C4-2B (cell line): ENCODE measurements around the gene ARHGAP27.
"Not testable (repeated sequence)": the region's sequence is repeated elsewhere in the genome, so short reads cannot be mapped to it uniquely, and the experiment has no call there.

Source experiments
- H3K27ac ChIP-seq: fragments of 450-650 bp; 2 replicates; pipeline ENCODE4 v1.5.1; 2017
- ZFX ChIP-seq: fragments of 450-650 bp; IDR thresholded peaks from 2 replicates; pipeline ENCODE4 v1.6.1; 2017
- TF ChIP-seq, protein P1 (sequence below): fragments of 450-650 bp; conservative IDR thresholded peaks from 2 replicates; pipeline ENCODE4 v1.5.1; 2017; ENCODE audit warnings: mild to moderate bottlenecking

The ARHGAP27 gene

GRCh38 chr17:45432405-45433158 lies at the start of gene ARHGAP27:
Gene ARHGAP27, minus strand, starts transcription at chr17:45432870. Its CDS starts 2,591 bp downstream, at chr17:45430279.
- TF ChIP-seq ZFX = no peak
- TF ChIP-seq, protein P1, sequence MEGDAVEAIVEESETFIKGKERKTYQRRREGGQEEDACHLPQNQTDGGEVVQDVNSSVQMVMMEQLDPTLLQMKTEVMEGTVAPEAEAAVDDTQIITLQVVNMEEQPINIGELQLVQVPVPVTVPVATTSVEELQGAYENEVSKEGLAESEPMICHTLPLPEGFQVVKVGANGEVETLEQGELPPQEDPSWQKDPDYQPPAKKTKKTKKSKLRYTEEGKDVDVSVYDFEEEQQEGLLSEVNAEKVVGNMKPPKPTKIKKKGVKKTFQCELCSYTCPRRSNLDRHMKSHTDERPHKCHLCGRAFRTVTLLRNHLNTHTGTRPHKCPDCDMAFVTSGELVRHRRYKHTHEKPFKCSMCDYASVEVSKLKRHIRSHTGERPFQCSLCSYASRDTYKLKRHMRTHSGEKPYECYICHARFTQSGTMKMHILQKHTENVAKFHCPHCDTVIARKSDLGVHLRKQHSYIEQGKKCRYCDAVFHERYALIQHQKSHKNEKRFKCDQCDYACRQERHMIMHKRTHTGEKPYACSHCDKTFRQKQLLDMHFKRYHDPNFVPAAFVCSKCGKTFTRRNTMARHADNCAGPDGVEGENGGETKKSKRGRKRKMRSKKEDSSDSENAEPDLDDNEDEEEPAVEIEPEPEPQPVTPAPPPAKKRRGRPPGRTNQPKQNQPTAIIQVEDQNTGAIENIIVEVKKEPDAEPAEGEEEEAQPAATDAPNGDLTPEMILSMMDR = no peak
- H3K27ac ChIP-seq = peak within 1 kb of the TSS; percentile 22; the same call in 1 of the 2 replicates

DNA sequence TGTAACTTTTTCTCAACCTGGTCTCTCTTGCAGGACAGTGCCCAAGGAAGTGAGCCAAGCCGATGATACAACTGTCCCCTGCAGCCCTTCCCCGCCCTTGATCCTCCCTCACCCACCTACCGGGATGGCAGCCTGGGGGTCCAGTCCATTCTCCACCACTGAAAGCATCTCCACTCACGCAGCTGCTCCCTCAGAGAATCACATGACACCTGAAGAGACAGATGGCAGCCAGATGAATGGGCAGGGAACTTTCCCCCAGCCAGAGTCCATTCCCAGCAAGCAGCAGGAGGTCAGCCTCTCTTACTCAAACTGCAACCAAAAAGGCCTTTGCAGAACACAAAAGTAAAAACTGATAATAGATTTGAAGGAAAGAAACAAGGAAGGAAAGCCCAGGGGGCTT lies 49.6 kb upstream of the ARHGAP27 start:
- not testable (repeated sequence) for H3K27ac ChIP-seq

- H3K27ac ChIP-seq = not testable (repeated sequence)
These were observed 42.8 kb upstream of the ARHGAP27 start for GRCh38 chr17:45475436-45475835.

DNA sequence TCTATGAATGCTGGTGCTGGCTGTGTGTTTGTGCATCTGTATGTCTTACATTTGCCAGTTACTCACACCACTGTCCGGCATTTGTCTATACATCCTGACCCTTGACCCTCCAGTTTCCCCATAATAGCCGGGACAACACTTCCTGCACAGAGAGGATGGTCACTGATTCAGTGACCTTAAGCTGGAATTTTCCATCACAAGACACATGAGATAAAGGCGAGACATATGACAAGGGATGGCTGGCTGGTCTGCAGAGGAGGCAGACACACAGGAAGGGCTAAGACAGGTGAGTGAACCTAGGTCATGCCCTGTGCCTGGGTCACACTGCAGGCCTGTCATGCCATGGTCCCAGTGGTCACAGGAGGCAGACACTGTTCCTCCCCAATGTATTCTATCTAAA lies 39.6 kb upstream of the ARHGAP27 start:
- H3K27ac ChIP-seq = not testable (repeated sequence)

- not testable (repeated sequence) for H3K27ac ChIP-seq
These were observed 36.5 kb upstream of the ARHGAP27 start for GRCh38 chr17:45469204-45469563.

GRCh38 chr17:45468293-45469203 lies 35.9 kb upstream of the ARHGAP27 start:
- not testable (repeated sequence) for H3K27ac ChIP-seq

GRCh38 chr17:45461524-45462327 lies 29.1 kb upstream of the ARHGAP27 start:
- not testable (repeated sequence) for H3K27ac ChIP-seq

GRCh38 chr17:45460422-45460821 lies 27.8 kb upstream of the ARHGAP27 start:
- H3K27ac ChIP-seq = not testable (repeated sequence)

DNA sequence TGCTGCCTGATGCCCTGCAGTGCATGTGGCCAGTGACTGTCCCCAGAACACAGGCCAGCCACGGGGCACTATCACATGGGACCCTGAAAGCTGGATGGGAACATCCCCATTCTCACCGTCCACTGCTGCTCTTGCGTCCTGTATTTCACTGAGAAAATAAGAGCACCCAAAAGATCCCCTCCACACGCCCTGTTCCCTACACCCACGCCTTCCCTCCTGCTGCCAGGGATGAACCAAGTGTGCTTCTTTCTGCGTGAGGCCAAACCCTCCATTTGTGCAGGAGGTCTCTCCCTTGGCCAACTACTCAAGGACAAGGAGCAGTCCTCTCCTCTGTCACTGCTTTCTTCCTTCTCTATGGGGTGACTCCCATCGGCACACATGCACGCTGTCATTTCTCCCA lies 21.7 kb upstream of the ARHGAP27 start:
- not testable (repeated sequence) for H3K27ac ChIP-seq

DNA sequence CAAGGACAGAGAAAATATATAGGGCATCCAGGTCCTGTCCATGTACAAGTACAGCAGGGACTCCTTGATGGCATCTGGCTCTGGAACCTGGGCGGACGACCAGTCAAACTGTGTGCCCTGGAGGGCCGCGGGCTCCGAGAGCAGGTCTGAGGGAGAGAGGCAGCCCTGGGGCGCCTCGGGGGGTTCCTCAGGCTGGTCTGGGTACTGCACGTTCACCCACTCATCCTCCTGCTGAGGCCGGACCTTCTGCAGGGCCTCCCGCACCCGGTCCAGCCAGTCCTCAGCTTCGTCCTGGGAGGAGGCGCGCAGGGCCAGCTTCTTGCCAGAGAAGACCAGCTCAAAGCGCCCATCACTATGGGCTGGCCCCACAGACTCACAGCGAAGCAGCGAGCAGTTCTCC lies 21.1 kb upstream of the ARHGAP27 start:
- H3K27ac ChIP-seq = not testable (repeated sequence)

DNA sequence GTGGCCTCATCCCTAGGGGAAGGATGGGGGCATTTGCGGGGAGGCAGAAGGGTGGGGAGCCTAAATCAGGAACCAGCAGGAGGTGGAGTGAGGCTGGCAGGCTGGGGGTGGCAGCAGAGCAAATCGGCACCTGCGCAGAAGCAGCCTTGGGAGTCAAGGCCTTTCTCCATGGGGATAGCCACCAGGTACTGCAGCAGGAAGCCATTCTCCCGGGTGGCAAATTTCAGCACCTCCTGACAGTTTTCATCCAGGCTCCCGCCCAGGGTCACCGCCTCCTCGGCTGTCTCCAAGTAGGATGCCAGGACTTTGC lies 20.5 kb upstream of the ARHGAP27 start:
- H3K27ac ChIP-seq = not testable (repeated sequence)

DNA sequence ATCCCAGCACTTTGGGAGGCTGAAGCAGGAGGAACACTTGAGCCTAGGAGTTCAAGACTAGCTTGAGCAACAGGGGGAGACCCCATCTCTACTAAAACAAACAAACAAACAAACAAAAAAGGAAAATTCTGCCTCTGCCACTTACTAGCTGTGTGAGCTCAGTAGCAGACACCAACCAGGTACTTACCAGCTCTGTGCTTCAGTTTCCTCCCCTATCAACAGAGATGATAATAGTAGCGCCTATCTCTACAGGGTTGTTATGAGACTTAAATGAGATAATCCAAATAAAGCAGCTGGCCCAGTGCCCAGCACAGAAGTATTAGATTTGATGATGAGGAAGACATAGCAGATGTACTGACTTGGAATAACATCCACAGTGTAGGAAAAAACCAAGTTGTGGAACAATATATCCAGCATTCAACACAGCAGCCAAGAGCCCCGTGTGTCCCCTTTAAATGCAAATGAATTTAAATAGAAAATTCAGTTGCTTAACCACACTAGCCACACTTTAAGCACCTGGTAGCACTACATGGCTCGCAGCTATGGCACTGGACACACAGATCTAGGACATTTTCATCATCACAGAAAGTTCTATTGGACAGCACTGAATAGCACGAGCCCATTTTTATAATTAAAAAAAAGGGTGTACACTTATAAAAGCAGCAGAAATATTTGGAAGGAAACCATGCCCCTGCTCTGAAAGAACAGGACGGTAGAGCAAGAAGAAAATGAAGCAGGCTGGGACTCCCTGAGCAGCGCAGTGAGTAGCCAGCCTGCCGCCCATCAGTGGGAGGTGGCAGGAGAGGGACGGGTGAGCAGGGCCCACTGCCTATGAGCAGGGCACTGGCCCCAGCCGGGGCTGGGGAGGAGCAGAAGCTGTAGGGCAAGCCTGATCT lies 19.9 kb upstream of the ARHGAP27 start:
- not testable (repeated sequence) for H3K27ac ChIP-seq

GRCh38 chr17:45451660-45452059 lies 19.0 kb upstream of the ARHGAP27 start:
- H3K27ac ChIP-seq = not testable (repeated sequence)

DNA sequence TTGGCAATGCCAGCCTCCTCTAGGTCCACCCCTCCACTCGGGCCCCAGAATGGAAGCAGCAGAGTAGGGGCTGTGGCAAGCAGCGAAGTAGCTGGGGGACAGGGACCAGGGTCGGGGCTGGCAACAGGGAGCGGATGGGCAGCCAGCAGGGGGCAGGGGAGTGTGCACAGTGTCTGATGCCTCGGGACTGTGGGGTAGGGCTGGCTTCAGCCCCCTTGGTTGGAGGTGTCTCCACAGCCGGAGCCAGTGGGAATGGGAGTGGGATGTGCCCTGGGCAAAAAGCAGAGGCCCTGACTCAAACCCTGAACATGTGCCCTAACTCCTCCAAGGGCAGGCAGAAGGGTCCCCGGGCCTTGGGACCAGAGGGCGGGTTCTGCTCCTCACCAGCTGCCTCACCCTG lies 18.5 kb upstream of the ARHGAP27 start:
- no peak for TF ChIP-seq ZFX
- TF ChIP-seq, protein P1 = no peak
- no peak overlapping the region for H3K27ac ChIP-seq

GRCh38 chr17:45449708-45450329 lies 17.1 kb upstream of the ARHGAP27 start:
- not testable (repeated sequence) for H3K27ac ChIP-seq

DNA sequence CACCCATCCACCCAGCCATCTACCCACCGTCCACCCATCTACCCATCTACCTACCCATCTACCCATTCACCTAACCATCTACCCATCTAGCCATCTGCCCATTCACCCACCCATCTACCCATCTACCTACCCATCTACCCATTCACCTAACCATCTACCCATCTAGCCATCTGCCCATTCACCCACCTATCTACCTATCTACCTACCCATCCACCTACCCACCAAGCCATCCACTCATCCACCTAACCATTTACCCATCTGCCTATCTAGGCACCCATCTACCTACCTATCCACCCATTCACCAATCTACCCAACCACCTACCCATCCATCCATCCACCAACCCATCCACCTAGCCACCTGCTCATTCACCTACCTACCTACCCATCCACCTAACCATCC lies 16.6 kb upstream of the ARHGAP27 start:
- not testable (repeated sequence) for H3K27ac ChIP-seq

DNA sequence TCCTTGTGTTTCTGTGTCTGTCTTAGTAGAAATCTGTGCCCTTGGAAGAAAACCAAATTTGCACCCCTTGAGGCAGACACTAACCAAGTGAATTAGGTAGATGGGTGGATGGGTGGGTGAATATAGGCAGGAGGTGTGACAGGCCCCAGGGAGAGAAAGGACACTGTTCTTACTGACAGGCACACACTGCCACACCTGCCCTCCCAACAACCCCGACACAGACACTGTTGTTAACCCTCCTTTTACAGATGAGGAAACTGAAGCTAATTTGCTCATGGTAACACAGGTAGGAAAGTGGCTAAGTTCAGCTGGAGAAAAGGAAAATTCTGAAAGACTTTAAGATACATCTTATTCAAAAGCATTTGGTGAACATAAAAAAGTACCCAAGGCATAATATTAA lies 15.8 kb upstream of the ARHGAP27 start:
- H3K27ac ChIP-seq = not testable (repeated sequence)
